A673 (cell line): ENCODE measurements around the gene CEACAM19.

Experiments
- CTCF ChIP-seq: fragments of 300-800, 200-600 bp; sonication (generic); conservative IDR thresholded peaks from 2 replicates; pipeline ENCODE4 v1.5.1; 2017; ENCODE audit warnings: low read depth, mild to moderate bottlenecking, antibody characterized with exemption, low read length, moderate library complexity, mixed read lengths
- EZH2 ChIP-seq: fragments of 200-600 bp; sonication (generic); IDR thresholded peaks from 2 replicates; pipeline ENCODE4 v1.6.1; 2017; ENCODE audit warnings: borderline replicate concordance, low read depth, mild to moderate bottlenecking, mixed read lengths, antibody characterized with exemption, low read length; ENCODE audit not compliant: poor library complexity, severe bottlenecking

GRCh38 chr19:44660081-44660480 lies 11.2 kb upstream of the CEACAM19 start:
- TF ChIP-seq EZH2, result no peak
- TF ChIP-seq CTCF, result no peak
